Activated T-cell treated with anti-CD3 and anti-CD28 coated beads, Interleukin-2, amount 50 U/mL, for 4 hours (primary cell): Measurements from ENCODE around the gene MEAF6. TPM values are rescaled to one million over a fixed set of nuclear protein-coding genes. Genes with fewer than 3 reads are reported as not detected.

Experiments used
- ATAC-seq, 2 donors: fragments of 200-7000 bp; cut with Tn5 transposase; one replicate each; pipeline ENCODE4 v1.10.0; 2021
- DNase-seq: peaks from one replicate; pipeline ENCODE4 v3.0.0-alpha.2; 2020
- H3K27me3 Mint-ChIP-seq: one replicate; pipeline ENCODE4 v1.8.0; 2021; ENCODE audit warnings: low read depth, mixed read lengths
- H3K36me3 Mint-ChIP-seq: one replicate; pipeline ENCODE4 v1.8.0; 2022; ENCODE audit warnings: mixed read lengths; ENCODE audit not compliant: insufficient read depth
- H3K4me1 Mint-ChIP-seq: one replicate; pipeline ENCODE4 v1.8.0; 2021; ENCODE audit warnings: low read depth, mixed read lengths
- H3K4me3 Mint-ChIP-seq: one replicate; pipeline ENCODE4 v1.8.0; 2021; ENCODE audit warnings: mild to moderate bottlenecking, moderate library complexity, mixed read lengths
- H3K9me3 Mint-ChIP-seq: one replicate; pipeline ENCODE4 v1.8.0; 2021; ENCODE audit warnings: mixed read lengths
- total RNA-seq, 3 donors: library from RNA; stranded (reverse); gene quantifications; one replicate each; pipeline ENCODE4 v1.2.1, GENCODE V29; 2021

Gene MEAF6
- total RNA-seq, 3 donors from 2014 or later, result 87.2 to 104 (median 95.6) TPM

GRCh38 chr1:37461698-37462436 is 52.7 kb downstream of the MEAF6 start:
- H3K4me3 Mint-ChIP-seq, result no peak overlapping the region
- H3K36me3 Mint-ChIP-seq, result peaks cover 2% of the 10 kb centered on the region
- no peaks in the 10 kb centered on the region for H3K4me1 Mint-ChIP-seq
- no peak for DNase-seq
- no peaks in the 10 kb centered on the region for H3K27me3 Mint-ChIP-seq
- no peaks in the 10 kb centered on the region for H3K9me3 Mint-ChIP-seq
- no peak for ATAC-seq

- H3K27me3 Mint-ChIP-seq, result no peaks in the 10 kb centered on the region
- ATAC-seq (no peak), DNase-seq (no peak)
- no peak overlapping the region for H3K4me3 Mint-ChIP-seq
- H3K4me1 Mint-ChIP-seq, result peaks cover 4% of the 10 kb centered on the region
- H3K36me3 Mint-ChIP-seq, result no peaks in the 10 kb centered on the region
- no peaks in the 10 kb centered on the region for H3K9me3 Mint-ChIP-seq
These were observed 56.0 kb downstream of the MEAF6 start for GRCh38 chr1:37458551-37458950.

- Mint-ChIP-seq H3K9me3 (no peaks in the 10 kb centered on the region), H3K4me1 (peaks cover 4% of the 10 kb centered on the region), H3K36me3 (no peaks in the 10 kb centered on the region), H3K27me3 (no peaks in the 10 kb centered on the region), H3K4me3 (no peak overlapping the region)
- ATAC-seq (no peak), DNase-seq (no peak)
These were observed 58.0 kb downstream of the MEAF6 start for GRCh38 chr1:37456614-37457013.

- Mint-ChIP-seq H3K4me3 (no peak overlapping the region), H3K36me3 (no peaks in the 10 kb centered on the region)
These were observed 59.0 kb downstream of the MEAF6 start for GRCh38 chr1:37455516-37455915.

GRCh38 chr1:37453647-37454046 is 60.9 kb downstream of the MEAF6 start:
- ATAC-seq (no peak), DNase-seq (no peak)
- H3K4me3 Mint-ChIP-seq, result no peak overlapping the region
- no peaks in the 10 kb centered on the region for H3K27me3 Mint-ChIP-seq
- peaks cover 13% of the 10 kb centered on the region for H3K4me1 Mint-ChIP-seq
- no peaks in the 10 kb centered on the region for H3K9me3 Mint-ChIP-seq
- H3K36me3 Mint-ChIP-seq, result no peaks in the 10 kb centered on the region

More at GRCh38 chr1:37455516-37455915, 59.0 kb downstream of the MEAF6 start:
- H3K9me3 Mint-ChIP-seq, result no peaks in the 10 kb centered on the region
- ATAC-seq (no peak), DNase-seq (no peak)
- H3K27me3 Mint-ChIP-seq, result no peaks in the 10 kb centered on the region
- H3K4me1 Mint-ChIP-seq, result peaks cover 4% of the 10 kb centered on the region

GRCh38 chr1:37452416-37452815 is 62.1 kb downstream of the MEAF6 start:
- Mint-ChIP-seq H3K4me1 (peaks cover 13% of the 10 kb centered on the region), H3K36me3 (no peaks in the 10 kb centered on the region), H3K4me3 (no peak overlapping the region), H3K9me3 (no peaks in the 10 kb centered on the region), H3K27me3 (no peaks in the 10 kb centered on the region)
- DNase-seq (no peak), ATAC-seq (no peak)

GRCh38 chr1:37449936-37450335 is 64.6 kb downstream of the MEAF6 start:
- peak in 1 of 2 donors; percentile 33 for ATAC-seq
- no peak for DNase-seq
- H3K9me3 Mint-ChIP-seq, result no peaks in the 10 kb centered on the region
- no peak overlapping the region for H3K4me3 Mint-ChIP-seq
- H3K27me3 Mint-ChIP-seq, result peaks cover 8% of the 10 kb centered on the region
- peaks cover 11% of the 10 kb centered on the region for H3K4me1 Mint-ChIP-seq
- H3K36me3 Mint-ChIP-seq, result no peaks in the 10 kb centered on the region

- Mint-ChIP-seq H3K36me3 (no peaks in the 10 kb centered on the region), H3K9me3 (no peaks in the 10 kb centered on the region), H3K27me3 (peaks cover 8% of the 10 kb centered on the region), H3K4me3 (no peak overlapping the region), H3K4me1 (peaks cover 9% of the 10 kb centered on the region)
- ATAC-seq (no peak), DNase-seq (no peak)
These were observed 65.7 kb downstream of the MEAF6 start for GRCh38 chr1:37448691-37449417.

- H3K4me1 Mint-ChIP-seq, result peaks cover 9% of the 10 kb centered on the region
These were observed 66.4 kb downstream of the MEAF6 start for GRCh38 chr1:37448185-37448584.

GRCh38 chr1:37446874-37447273 is 67.7 kb downstream of the MEAF6 start:
- no peaks in the 10 kb centered on the region for H3K36me3 Mint-ChIP-seq
- peaks cover 9% of the 10 kb centered on the region for H3K4me1 Mint-ChIP-seq
- ATAC-seq, result no peak
- H3K4me3 Mint-ChIP-seq, result no peak overlapping the region
- H3K27me3 Mint-ChIP-seq, result peaks cover 13% of the 10 kb centered on the region
- DNase-seq, result no peak
- no peaks in the 10 kb centered on the region for H3K9me3 Mint-ChIP-seq

More at GRCh38 chr1:37448185-37448584, 66.4 kb downstream of the MEAF6 start:
- ATAC-seq, result no peak
- Mint-ChIP-seq H3K36me3 (no peaks in the 10 kb centered on the region), H3K9me3 (no peaks in the 10 kb centered on the region), H3K27me3 (peaks cover 8% of the 10 kb centered on the region), H3K4me3 (no peak overlapping the region)
- no peak for DNase-seq

GRCh38 chr1:37442644-37443043 is 71.9 kb downstream of the MEAF6 start:
- Mint-ChIP-seq H3K4me1 (no peaks in the 10 kb centered on the region), H3K27me3 (peaks cover 25% of the 10 kb centered on the region), H3K36me3 (no peaks in the 10 kb centered on the region), H3K9me3 (no peaks in the 10 kb centered on the region), H3K4me3 (no peak overlapping the region)
- DNase-seq, result no peak
- ATAC-seq, result no peak

Other genes starting within 250 kb of the MEAF6 start
- 10 to 100 TPM; 48.7 to 64.8 (median 59.8) TPM for gene ZC3H12A, start 40.2 kb downstream of the MEAF6 start, total RNA-seq
- 10 to 100 TPM; 29.3 to 35.0 (median 30.4) TPM for gene SNIP1, start 39.5 kb upstream of the MEAF6 start, total RNA-seq
- gene DNALI1, start 42.2 kb upstream of the MEAF6 start, total RNA-seq, result not detected
- gene GNL2, start 81.2 kb upstream of the MEAF6 start, total RNA-seq, result 100 to 1,000 TPM; 131 to 144 (median 137) TPM
- gene RSPO1, start 120.1 kb upstream of the MEAF6 start, total RNA-seq, result not detected
- gene CDCA8, start 177.8 kb upstream of the MEAF6 start, total RNA-seq, result 10 to 100 TPM in 2 of 3 donors, 1 to 10 TPM in 1; 7.7 to 12.2 (median 10.0) TPM